ENCODE measurements around the gene EPB41L4A. TPM values are rescaled to one million over a fixed set of nuclear protein-coding genes. Genes with fewer than 3 reads are reported as not detected.

EPB41L4A gene, protein sequence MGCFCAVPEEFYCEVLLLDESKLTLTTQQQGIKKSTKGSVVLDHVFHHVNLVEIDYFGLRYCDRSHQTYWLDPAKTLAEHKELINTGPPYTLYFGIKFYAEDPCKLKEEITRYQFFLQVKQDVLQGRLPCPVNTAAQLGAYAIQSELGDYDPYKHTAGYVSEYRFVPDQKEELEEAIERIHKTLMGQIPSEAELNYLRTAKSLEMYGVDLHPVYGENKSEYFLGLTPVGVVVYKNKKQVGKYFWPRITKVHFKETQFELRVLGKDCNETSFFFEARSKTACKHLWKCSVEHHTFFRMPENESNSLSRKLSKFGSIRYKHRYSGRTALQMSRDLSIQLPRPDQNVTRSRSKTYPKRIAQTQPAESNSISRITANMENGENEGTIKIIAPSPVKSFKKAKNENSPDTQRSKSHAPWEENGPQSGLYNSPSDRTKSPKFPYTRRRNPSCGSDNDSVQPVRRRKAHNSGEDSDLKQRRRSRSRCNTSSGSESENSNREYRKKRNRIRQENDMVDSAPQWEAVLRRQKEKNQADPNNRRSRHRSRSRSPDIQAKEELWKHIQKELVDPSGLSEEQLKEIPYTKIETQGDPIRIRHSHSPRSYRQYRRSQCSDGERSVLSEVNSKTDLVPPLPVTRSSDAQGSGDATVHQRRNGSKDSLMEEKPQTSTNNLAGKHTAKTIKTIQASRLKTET
- total RNA-seq = 0.28 and 0.37 TPM in 2 replicates

DNA sequence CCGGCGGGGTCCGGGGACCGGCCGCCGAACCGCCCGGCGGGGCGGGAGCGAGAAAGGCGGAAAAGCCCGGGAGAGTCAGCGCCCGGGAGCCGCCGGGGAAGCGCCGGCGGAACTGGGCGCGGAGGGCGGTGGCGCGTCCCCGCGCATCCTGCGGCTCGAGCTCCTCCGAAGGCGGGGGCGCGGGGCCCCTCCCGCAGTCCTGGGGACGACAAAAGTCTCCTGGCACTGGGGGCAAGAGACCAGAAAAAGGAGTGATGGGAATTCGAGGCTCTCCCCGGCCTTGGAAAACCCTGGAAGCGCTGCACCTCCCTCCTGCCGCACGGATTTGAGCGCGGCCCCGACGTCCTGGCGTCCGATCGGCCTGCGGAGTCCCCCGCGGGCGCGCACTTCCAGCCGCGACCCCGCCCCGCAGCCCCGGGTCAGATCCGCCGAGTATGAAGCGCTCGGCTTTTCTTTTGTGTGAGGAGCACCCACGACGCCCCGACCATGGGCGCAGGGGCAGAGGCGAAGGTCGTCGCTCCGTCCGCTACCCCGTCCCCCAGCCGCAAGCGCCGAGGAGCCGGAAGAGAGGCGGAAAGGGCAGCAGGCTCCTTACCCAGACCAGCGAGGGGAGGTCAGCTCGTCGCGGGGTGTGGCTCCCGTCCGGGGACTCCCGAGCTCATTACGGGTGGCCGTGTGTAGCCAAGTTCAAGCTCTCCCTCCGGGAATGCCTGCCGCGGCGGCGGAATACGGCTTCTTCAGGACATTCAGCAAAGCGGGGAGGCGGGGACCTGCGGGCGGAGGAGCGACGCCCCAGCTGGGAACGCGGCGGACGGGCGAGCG lies at the start of gene EPB41L4A:
Gene EPB41L4A (minus strand): TSS at position 114 of the 822 bp plus-strand sequence. CDS start 238 bp downstream, outside the sequence.

Measured in smooth muscle cell of bladder (primary cell).